OCI-LY7 (cell line): ENCODE results near the gene PARP6. TPM values are rescaled to one million over a fixed set of nuclear protein-coding genes. Genes with fewer than 3 reads are reported as not detected.

ENCODE experiments used
- BruUV-seq: library from RNA; stranded (reverse); fragments of 400-500 nt; replicated peaks from 2 replicates; lab custom pipeline; 2021; lab: Mats Ljungman, UMichigan
- CTCF ChIA-PET: fragments of 300-600 bp; sonication (Branson Sonifier 250); formaldehyde crosslinking; loops from one replicate; lab custom pipeline; 2022; ENCODE audit warnings: antibody characterized with exemption; ENCODE audit not compliant: unreplicated experiment; lab: Charles Lee
- POLR2A ChIA-PET: fragments of 300-600 bp; sonication (Branson Sonifier 250); formaldehyde crosslinking; loops from one replicate; lab custom pipeline; 2022; ENCODE audit warnings: antibody characterized with exemption; lab: Charles Lee
- DNase-seq: peaks from one replicate; pipeline ENCODE4 v3.0.0-alpha.2; 2015; ENCODE audit warnings: low spot score
- H2AFZ ChIP-seq: fragments of 200-600 bp; sonication (generic), shearing (Covaris generic); 2 replicates; pipeline ENCODE4 v1.6.1; 2014; ENCODE audit warnings: mild to moderate bottlenecking, antibody characterized with exemption, low read length, moderate library complexity
- H3K27ac ChIP-seq: fragments of 200-600 bp; sonication (generic); 2 replicates; pipeline ENCODE4 v1.5.1; 2014; ENCODE audit warnings: mixed run types, low read depth, mild to moderate bottlenecking, moderate library complexity, low read length, inconsistent platforms; ENCODE audit not compliant: poor library complexity, severe bottlenecking
- H3K36me3 ChIP-seq: fragments of 200-600 bp; sonication (generic); 2 replicates; pipeline ENCODE4 v1.6.1; 2014; ENCODE audit warnings: mild to moderate bottlenecking, antibody characterized with exemption, low read length, moderate library complexity, mixed read lengths; ENCODE audit not compliant: insufficient read depth
- H3K4me1 ChIP-seq: fragments of 200-600 bp; sonication (generic); 2 replicates; pipeline ENCODE4 v1.5.1; 2014; ENCODE audit warnings: mild to moderate bottlenecking, low read length; ENCODE audit not compliant: insufficient read depth, poor library complexity, severe bottlenecking
- H3K4me2 ChIP-seq: fragments of 200-600 bp; sonication (generic); 2 replicates; pipeline ENCODE4 v1.6.1; 2014; ENCODE audit warnings: mild to moderate bottlenecking, low read length
- H3K4me3 ChIP-seq: fragments of 200-600 bp; sonication (generic); 2 replicates; pipeline ENCODE4 v1.5.1; 2014; ENCODE audit warnings: mild to moderate bottlenecking, low read depth, low read length; ENCODE audit not compliant: poor library complexity, severe bottlenecking
- H3K79me2 ChIP-seq: fragments of 200-600 bp; sonication (generic); 2 replicates; pipeline ENCODE4 v1.6.1; 2016; ENCODE audit warnings: low read depth, mild to moderate bottlenecking, low read length, moderate library complexity, mixed read lengths; ENCODE audit not compliant: insufficient read depth
- H3K9me2 ChIP-seq: fragments of 200-600 bp; sonication (generic); 2 replicates; pipeline ENCODE4 v1.6.1; 2016; ENCODE audit warnings: mild to moderate bottlenecking, low read length, mixed read lengths; ENCODE audit not compliant: insufficient read depth
- H3K9me3 ChIP-seq: fragments of 200-600 bp; sonication (generic); 2 replicates; pipeline ENCODE4 v1.6.1; 2014; ENCODE audit warnings: mild to moderate bottlenecking, mixed run types, low read length, mixed read lengths
- H4K20me1 ChIP-seq: fragments of 200-600 bp; sonication (generic); 2 replicates; pipeline ENCODE4 v1.6.1; 2014; ENCODE audit warnings: mild to moderate bottlenecking, antibody characterized with exemption, low read length, moderate library complexity, mixed read lengths; ENCODE audit not compliant: insufficient read depth
- EZH2phosphoT487 ChIP-seq: fragments of 200-600 bp; sonication (generic); IDR thresholded peaks from 2 replicates; pipeline ENCODE4 v1.6.1; 2018; ENCODE audit warnings: low read depth, borderline replicate concordance, mild to moderate bottlenecking, mixed run types, antibody characterized with exemption, low read length, moderate library complexity, mixed read lengths
- intact Hi-C: fragments of 100-400 bp; cut with micrococcal nuclease; formaldehyde crosslinking; loops from one replicate; pipeline ENCODE4 v1.10.0; 2022; ENCODE audit not compliant: unreplicated experiment
- total RNA-seq, 2 experiments: library from RNA; depleted of rRNA in 1 of 2; stranded (reverse); fragments of >200 nt in 1 of 2; shearing (Covaris generic) in 1 of 2; gene quantifications; 2 replicates each; pipeline ENCODE4 v1.2.3, GENCODE V29; 2014 to 2022
- TF ChIP-seq, protein P1 (sequence below): fragments of 200-600 bp; sonication (generic); conservative IDR thresholded peaks from 2 replicates; pipeline ENCODE4 v1.5.1; 2014; ENCODE audit warnings: mild to moderate bottlenecking, antibody characterized with exemption, low read length, moderate library complexity, mixed read lengths

Gene PARP6
- total RNA-seq, 2 experiments from 2014 or later, result 58.3 to 73.3 TPM

DNA sequence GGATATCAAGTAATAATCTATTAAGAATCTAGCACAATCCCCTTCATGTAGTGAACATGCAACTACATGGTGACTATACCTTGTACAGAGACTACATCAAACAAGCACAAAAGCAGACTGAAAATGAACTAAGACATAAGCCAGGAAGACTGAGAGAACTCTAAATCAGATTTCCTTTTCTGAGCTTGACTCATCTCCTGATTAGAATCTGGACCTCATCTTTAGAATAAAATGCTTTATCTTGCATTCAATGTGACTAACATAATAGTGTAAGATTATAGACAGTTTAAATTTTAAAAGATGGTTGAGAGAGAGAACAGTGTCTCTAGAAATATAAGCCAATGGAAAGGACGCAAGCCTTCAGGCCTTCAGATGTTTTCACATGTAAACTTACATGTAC lies 23.8 kb downstream of the PARP6 start:
- POLR2A ChIA-PET, result interaction anchor here (1.6 kb wide), 1 partner anchor 13 kb away, joined by 3 read pairs; no protein-coding TSS in a partner anchor
- no peak for DNase-seq
- Histone ChIP-seq H3K79me2 (no peaks in the 10 kb centered on the region), H3K36me3 (peaks cover 82% of the 10 kb centered on the region), H3K4me1 (no peaks in the 10 kb centered on the region), H4K20me1 (no peaks in the 10 kb centered on the region), H2AFZ (no peak overlapping the region), H3K27ac (no peak overlapping the region), H3K9me3 (no peaks in the 10 kb centered on the region), H3K9me2 (no peaks in the 10 kb centered on the region), H3K4me2 (no peak overlapping the region), H3K4me3 (no peak overlapping the region)
- CTCF ChIA-PET, result no interaction called here
- no TSS peak for BruUV-seq
- intact Hi-C loops, result no loop called here
- TF ChIP-seq EZH2phosphoT487, result no peak
- TF ChIP-seq, protein P1, sequence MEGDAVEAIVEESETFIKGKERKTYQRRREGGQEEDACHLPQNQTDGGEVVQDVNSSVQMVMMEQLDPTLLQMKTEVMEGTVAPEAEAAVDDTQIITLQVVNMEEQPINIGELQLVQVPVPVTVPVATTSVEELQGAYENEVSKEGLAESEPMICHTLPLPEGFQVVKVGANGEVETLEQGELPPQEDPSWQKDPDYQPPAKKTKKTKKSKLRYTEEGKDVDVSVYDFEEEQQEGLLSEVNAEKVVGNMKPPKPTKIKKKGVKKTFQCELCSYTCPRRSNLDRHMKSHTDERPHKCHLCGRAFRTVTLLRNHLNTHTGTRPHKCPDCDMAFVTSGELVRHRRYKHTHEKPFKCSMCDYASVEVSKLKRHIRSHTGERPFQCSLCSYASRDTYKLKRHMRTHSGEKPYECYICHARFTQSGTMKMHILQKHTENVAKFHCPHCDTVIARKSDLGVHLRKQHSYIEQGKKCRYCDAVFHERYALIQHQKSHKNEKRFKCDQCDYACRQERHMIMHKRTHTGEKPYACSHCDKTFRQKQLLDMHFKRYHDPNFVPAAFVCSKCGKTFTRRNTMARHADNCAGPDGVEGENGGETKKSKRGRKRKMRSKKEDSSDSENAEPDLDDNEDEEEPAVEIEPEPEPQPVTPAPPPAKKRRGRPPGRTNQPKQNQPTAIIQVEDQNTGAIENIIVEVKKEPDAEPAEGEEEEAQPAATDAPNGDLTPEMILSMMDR, result no peak

GRCh38 chr15:72242775-72243370 lies 29.5 kb downstream of the PARP6 start:
- H4K20me1 ChIP-seq, result no peaks in the 10 kb centered on the region
- no peaks in the 10 kb centered on the region for H3K79me2 ChIP-seq
- no peak overlapping the region for H2AFZ ChIP-seq
- no peaks in the 10 kb centered on the region for H3K9me3 ChIP-seq
- TF ChIP-seq, protein P1, result no peak
- TF ChIP-seq EZH2phosphoT487, result no peak
- no peak overlapping the region for H3K4me3 ChIP-seq
- CTCF ChIA-PET, result no interaction called here
- DNase-seq, result no peak
- no TSS peak for BruUV-seq
- no peak overlapping the region for H3K4me2 ChIP-seq
- no peak overlapping the region for H3K27ac ChIP-seq
- H3K36me3 ChIP-seq, result peaks cover 72% of the 10 kb centered on the region
- POLR2A ChIA-PET, result no interaction called here
- intact Hi-C loops, result no loop called here
- no peaks in the 10 kb centered on the region for H3K4me1 ChIP-seq
- H3K9me2 ChIP-seq, result no peaks in the 10 kb centered on the region

DNA sequence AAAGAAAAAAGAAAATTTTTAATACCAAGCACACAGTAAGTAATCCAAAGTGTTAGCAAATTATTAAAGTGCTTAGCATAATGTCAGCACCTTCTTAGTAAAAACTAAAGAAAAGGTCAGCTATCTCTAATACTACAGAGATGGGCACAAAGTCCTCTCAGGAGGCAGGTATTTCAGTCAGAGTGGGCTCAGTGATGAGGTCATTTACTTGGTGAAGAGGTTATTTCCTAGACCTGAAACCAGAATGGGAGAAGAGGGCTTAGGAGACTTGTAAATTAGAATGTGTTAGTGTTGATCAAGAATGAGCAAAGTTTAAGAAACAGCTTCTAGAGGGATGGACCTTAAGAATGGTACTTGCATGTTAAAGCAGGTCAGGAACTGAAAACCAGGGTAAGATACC lies 32.7 kb downstream of the PARP6 start:
- ChIA-PET CTCF (no interaction called here), POLR2A (interaction anchor here (0.6 to 1.1 kb wide), 7 partner anchors 8 to 260 kb away, joined by 3 to 6 read pairs (median 3); no protein-coding TSS in a partner anchor)
- Histone ChIP-seq H3K79me2 (no peaks in the 10 kb centered on the region), H2AFZ (no peak overlapping the region), H3K9me2 (no peaks in the 10 kb centered on the region), H3K4me1 (no peaks in the 10 kb centered on the region), H3K4me3 (no peak overlapping the region), H3K27ac (no peak overlapping the region), H3K9me3 (no peaks in the 10 kb centered on the region), H4K20me1 (no peaks in the 10 kb centered on the region), H3K4me2 (no peak overlapping the region), H3K36me3 (peaks cover 51% of the 10 kb centered on the region)
- DNase-seq, result no peak
- TF ChIP-seq EZH2phosphoT487, result no peak
- TF ChIP-seq, protein P1, result no peak
- BruUV-seq, result no TSS peak
- intact Hi-C loops, result no loop called here
